ENCODE results near the gene SLC13A3. TPM values are rescaled to one million over a fixed set of nuclear protein-coding genes. Genes with fewer than 3 reads are reported as not detected.

SLC13A3 gene
- total RNA-seq, 1 donor from 2014 or later = 5.5 TPM

DNA sequence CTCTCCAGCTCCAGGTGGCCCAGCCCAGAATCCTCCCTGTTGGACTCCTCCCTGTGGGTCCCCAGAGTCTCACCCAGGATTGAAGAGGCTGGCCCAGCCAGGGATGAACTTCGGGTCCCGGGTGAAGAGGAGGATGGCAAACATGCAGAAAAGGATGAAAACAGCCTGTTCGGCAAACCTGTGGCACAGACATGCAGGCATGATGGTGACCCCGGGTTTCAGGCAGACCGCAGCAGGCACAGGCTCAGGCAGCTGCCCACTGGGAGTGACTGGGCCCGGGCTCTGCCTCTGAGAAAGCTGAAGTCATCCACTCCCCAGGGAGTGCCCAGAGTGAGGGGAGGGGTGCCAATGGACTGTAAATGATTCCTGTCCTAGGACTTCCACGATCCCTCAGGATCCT is 63.3 kb downstream of the SLC13A3 start:
- TF ChIP-seq, protein P1, sequence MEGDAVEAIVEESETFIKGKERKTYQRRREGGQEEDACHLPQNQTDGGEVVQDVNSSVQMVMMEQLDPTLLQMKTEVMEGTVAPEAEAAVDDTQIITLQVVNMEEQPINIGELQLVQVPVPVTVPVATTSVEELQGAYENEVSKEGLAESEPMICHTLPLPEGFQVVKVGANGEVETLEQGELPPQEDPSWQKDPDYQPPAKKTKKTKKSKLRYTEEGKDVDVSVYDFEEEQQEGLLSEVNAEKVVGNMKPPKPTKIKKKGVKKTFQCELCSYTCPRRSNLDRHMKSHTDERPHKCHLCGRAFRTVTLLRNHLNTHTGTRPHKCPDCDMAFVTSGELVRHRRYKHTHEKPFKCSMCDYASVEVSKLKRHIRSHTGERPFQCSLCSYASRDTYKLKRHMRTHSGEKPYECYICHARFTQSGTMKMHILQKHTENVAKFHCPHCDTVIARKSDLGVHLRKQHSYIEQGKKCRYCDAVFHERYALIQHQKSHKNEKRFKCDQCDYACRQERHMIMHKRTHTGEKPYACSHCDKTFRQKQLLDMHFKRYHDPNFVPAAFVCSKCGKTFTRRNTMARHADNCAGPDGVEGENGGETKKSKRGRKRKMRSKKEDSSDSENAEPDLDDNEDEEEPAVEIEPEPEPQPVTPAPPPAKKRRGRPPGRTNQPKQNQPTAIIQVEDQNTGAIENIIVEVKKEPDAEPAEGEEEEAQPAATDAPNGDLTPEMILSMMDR (IDR thresholded peaks at IDR 0.05; ENCODE audit: insufficient read depth, low read length, severe bottlenecking) = no peak
- Histone ChIP-seq H3K27me3 (ENCODE audit: control insufficient read depth, insufficient read depth, low read length) (no peaks in the 10 kb centered on the region), H3K36me3 (ENCODE audit: control insufficient read depth, insufficient read depth, low read length) (no peaks in the 10 kb centered on the region), H3K4me3 (ENCODE audit: low read depth, low read length) (no peak overlapping the region)
- no peak for FAIRE-seq
- DNase-seq (ENCODE audit: low read depth) = no peak

DNA sequence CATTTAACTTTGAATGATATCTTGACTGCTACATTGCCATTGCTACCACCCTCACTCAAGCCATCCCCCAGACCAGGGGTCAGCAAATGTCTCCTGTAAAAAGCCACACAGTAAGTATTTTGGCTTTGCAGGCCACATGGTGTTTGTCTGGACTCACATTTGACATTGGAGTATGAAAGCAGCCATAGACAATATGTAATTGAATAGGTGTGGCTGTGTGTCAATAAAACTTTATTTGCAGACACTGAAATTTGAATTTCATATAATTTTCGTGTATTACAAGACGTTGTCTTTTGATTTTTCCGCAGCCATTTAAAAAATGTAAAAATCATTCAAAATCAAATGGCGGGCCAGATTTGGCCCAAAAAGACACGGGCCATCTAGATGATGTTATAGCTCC is 64.5 kb downstream of the SLC13A3 start:
- DNase-seq (ENCODE audit: low read depth) = no peak
- Histone ChIP-seq H3K36me3 (ENCODE audit: control insufficient read depth, insufficient read depth, low read length) (no peaks in the 10 kb centered on the region), H3K27me3 (ENCODE audit: control insufficient read depth, insufficient read depth, low read length) (no peaks in the 10 kb centered on the region), H3K4me3 (ENCODE audit: low read depth, low read length) (no peak overlapping the region)
- TF ChIP-seq, protein P1 (IDR thresholded peaks at IDR 0.05; ENCODE audit: insufficient read depth, low read length, severe bottlenecking) = no peak
- no peak for FAIRE-seq

DNA sequence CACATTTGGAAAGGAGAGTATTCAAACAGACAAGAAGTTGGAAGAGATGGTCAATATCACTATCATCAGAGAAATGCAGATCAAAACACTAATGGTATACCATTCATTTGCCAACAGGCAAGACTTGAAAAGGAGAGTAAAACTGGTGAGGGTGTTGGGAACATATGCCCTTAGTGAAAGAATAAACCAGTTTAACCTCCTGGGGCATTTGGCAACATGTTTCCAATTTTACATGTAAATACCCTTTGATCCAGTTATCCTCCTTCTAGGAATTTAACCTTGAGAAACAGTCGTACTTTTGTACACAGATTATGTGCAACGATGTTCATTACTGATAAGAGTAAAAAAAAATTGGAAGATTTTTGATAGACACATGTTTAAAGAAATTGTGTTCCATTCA is 66.8 kb downstream of the SLC13A3 start:
- H3K27me3 ChIP-seq (ENCODE audit: control insufficient read depth, insufficient read depth, low read length) = no peaks in the 10 kb centered on the region
- no peak overlapping the region for H3K4me3 ChIP-seq (ENCODE audit: low read depth, low read length)
- TF ChIP-seq, protein P1 (IDR thresholded peaks at IDR 0.05; ENCODE audit: insufficient read depth, low read length, severe bottlenecking) = no peak
- H3K36me3 ChIP-seq (ENCODE audit: control insufficient read depth, insufficient read depth, low read length) = no peaks in the 10 kb centered on the region
- FAIRE-seq (no peak), DNase-seq (ENCODE audit: low read depth) (no peak)

DNA sequence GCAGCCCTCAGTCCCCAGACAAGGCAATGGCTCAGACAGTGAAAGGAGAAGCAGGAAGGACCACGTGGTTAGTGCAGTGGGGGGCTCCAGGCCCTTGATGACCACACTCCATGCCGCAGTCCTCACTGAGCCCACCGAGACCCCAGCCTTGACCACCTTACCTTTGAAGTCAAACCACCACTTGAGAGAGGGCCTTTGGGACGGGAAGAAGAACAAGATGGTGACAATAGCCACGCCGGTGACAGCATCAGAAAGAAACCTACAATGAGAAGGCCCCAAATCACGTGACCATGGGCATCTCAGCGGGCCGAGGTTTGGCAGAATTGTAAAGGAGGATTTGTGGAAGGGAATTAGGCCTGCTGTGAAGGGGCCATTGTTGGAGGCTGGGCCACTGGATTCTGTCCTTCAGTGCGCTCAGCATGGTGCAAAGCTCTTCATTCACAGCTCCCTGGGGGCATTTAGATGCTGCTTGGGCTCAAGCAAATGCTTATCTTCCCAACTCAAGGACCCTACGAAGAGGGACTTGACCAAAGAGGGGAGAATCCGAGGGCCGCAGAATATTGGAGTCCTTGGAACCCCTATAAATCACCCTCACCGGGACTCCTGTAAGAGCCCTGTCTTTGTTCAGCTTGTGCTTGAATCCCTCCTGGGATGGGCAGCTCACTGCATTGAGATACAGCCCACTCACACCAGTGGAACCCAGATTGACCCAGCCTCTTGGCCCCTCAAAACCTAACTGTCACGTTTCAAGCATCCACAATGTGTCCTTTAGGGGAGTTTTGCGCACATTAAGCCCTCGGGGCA is 67.6 kb downstream of the SLC13A3 start:
- TF ChIP-seq, protein P1 (IDR thresholded peaks at IDR 0.05; ENCODE audit: insufficient read depth, low read length, severe bottlenecking) = no peak
- no peaks in the 10 kb centered on the region for H3K27me3 ChIP-seq (ENCODE audit: control insufficient read depth, insufficient read depth, low read length)
- FAIRE-seq (no peak), DNase-seq (ENCODE audit: low read depth) (no peak)
- H3K4me3 ChIP-seq (ENCODE audit: low read depth, low read length) = no peak overlapping the region
- H3K36me3 ChIP-seq (ENCODE audit: control insufficient read depth, insufficient read depth, low read length) = no peaks in the 10 kb centered on the region

DNA sequence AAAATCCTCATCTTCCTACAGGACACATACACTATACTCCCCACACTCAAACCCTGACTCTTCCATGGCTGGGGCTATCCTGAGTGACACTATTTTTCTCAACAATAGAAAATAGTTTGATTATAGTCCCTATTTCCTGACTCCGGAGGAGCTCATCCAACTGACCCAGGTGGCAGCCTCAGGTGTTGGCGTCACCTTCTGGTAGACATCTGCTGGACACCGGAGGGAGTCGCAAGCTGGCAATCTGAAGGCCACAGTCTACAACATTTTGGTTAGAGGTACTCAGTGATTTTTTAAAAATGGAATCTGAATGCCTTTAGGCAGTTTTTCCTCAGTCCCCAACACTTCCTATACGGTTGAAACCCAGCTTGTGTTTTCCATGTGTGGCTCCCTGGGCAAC is 68.6 kb downstream of the SLC13A3 start:
- no peak for FAIRE-seq
- Histone ChIP-seq H3K4me3 (ENCODE audit: low read depth, low read length) (no peak overlapping the region), H3K27me3 (ENCODE audit: control insufficient read depth, insufficient read depth, low read length) (no peaks in the 10 kb centered on the region), H3K36me3 (ENCODE audit: control insufficient read depth, insufficient read depth, low read length) (no peaks in the 10 kb centered on the region)
- DNase-seq (ENCODE audit: low read depth) = no peak
- TF ChIP-seq, protein P1 (IDR thresholded peaks at IDR 0.05; ENCODE audit: insufficient read depth, low read length, severe bottlenecking) = no peak

DNA sequence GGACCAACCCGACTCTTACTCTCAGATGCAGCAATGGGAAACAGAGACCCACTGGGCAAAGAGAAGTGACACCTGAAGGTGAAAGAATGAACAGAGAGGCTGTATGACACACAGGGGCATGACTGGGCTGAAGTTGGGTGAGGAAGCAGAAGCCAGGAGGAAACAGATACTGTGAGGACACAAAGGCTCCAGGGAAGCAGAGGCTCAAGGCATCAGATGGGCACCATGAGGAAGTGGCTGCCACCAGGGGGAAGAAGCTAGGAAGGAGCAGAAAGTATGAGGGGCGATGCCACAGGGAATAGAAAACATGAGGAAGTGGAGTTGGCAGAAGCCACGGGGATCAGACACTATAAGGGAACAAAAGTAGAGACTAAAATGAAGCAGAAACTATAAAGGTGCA is 69.9 kb downstream of the SLC13A3 start:
- FAIRE-seq (peak; percentile 58), DNase-seq (ENCODE audit: low read depth) (no peak)
- TF ChIP-seq, protein P1 (IDR thresholded peaks at IDR 0.05; ENCODE audit: insufficient read depth, low read length, severe bottlenecking) = no peak

More for the DNA sequence above, 69.9 kb downstream of the SLC13A3 start:
- Histone ChIP-seq H3K4me3 (ENCODE audit: low read depth, low read length) (no peak overlapping the region), H3K27me3 (ENCODE audit: control insufficient read depth, insufficient read depth, low read length) (no peaks in the 10 kb centered on the region), H3K36me3 (ENCODE audit: control insufficient read depth, insufficient read depth, low read length) (no peaks in the 10 kb centered on the region)

All from bronchial epithelial cell (primary cell).